Measurements from ENCODE around the gene VAMP7. TPM values are rescaled to one million over a fixed set of nuclear protein-coding genes. Genes with fewer than 3 reads are reported as not detected.

The VAMP7 gene
- total RNA-seq, 1 donor from 2014 or later: 21.4 TPM

DNA sequence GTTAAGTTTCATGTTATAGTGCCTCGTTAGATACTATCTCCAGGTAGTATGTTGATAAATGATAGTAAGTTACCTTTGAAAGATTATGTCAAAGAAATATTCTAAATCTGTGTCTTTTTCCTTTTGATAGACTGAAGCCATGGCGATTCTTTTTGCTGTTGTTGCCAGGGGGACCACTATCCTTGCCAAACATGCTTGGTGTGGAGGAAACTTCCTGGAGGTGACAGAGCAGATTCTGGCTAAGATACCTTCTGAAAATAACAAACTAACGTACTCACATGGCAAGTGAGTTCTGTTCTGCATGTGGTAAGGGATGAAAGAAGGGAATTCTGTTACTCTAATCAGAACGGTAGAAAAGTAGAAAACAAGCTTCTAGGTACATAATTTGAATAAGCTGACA is 8.2 kb downstream of the VAMP7 start:
- DNase-seq: no peak

DNA sequence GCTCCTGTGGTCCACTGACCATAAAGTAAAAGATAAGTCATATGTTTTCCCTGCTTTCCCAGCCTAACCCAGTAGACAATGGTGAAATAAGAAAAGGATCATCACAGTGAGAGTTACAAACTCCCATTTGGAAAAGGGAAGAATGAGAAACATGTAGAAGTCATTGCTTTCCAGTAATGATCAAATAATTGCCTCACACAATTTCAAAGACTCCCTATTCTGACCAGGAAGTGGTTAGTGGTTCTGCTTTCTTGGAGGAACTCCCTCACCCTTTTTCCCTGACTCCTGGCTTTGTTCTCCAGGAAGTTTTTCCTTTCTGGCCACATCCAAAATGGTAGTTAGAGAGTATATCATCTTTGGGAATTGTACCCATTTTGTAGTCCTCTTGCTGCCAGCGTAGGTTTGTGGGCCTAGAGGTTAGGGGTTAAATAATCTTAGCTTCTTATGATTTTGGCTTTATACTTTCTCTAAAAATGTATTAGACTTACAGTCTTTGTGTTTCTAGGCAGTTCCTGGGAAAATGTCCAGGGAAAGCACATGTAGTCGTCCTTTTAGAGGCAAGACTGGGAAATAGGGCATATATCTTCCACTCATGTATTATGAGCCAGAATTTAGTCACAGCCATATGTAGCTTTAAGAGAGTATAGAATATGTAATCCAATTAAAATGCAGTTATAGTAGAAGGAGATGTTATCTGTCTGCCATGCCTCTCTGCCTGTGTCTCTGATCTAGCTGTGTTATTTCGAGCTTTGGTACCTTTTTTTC is 10.5 kb downstream of the VAMP7 start:
- Histone ChIP-seq H3K27me3 (ENCODE audit: low read depth) (no peaks in the 10 kb centered on the region), H3K36me3 (peaks cover 29% of the 10 kb centered on the region)
- intact Hi-C loops (cut with micrococcal nuclease): no loop called here

More for the DNA sequence above, 8.2 kb downstream of the VAMP7 start:
- Histone ChIP-seq H3K9me3 (replicated peaks) (no peaks in the 10 kb centered on the region), H3K27me3 (ENCODE audit: low read depth) (no peaks in the 10 kb centered on the region), H3K4me3 (no peak overlapping the region), H3K27ac (replicated peaks) (no peak overlapping the region), H3K36me3 (peaks cover 9% of the 10 kb centered on the region), H3K4me1 (peaks cover 16% of the 10 kb centered on the region)
- intact Hi-C loops (cut with micrococcal nuclease): no loop called here
- TF ChIP-seq, protein P1, sequence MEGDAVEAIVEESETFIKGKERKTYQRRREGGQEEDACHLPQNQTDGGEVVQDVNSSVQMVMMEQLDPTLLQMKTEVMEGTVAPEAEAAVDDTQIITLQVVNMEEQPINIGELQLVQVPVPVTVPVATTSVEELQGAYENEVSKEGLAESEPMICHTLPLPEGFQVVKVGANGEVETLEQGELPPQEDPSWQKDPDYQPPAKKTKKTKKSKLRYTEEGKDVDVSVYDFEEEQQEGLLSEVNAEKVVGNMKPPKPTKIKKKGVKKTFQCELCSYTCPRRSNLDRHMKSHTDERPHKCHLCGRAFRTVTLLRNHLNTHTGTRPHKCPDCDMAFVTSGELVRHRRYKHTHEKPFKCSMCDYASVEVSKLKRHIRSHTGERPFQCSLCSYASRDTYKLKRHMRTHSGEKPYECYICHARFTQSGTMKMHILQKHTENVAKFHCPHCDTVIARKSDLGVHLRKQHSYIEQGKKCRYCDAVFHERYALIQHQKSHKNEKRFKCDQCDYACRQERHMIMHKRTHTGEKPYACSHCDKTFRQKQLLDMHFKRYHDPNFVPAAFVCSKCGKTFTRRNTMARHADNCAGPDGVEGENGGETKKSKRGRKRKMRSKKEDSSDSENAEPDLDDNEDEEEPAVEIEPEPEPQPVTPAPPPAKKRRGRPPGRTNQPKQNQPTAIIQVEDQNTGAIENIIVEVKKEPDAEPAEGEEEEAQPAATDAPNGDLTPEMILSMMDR (IDR thresholded peaks at IDR 0.05; ENCODE audit: borderline replicate concordance): no peak

GRCh38 chrX:155893521-155893920 is 12.4 kb downstream of the VAMP7 start:
- Histone ChIP-seq H3K4me3 (no peak overlapping the region), H3K27me3 (ENCODE audit: low read depth) (no peaks in the 10 kb centered on the region), H3K36me3 (peaks cover 33% of the 10 kb centered on the region), H3K4me1 (peaks cover 3% of the 10 kb centered on the region), H3K9me3 (replicated peaks) (no peaks in the 10 kb centered on the region), H3K27ac (replicated peaks) (no peak overlapping the region)
- DNase-seq: no peak
- TF ChIP-seq, protein P1 (IDR thresholded peaks at IDR 0.05; ENCODE audit: borderline replicate concordance): no peak
- intact Hi-C loops (cut with micrococcal nuclease): no loop called here

More for the DNA sequence above, 10.5 kb downstream of the VAMP7 start:
- Histone ChIP-seq H3K27ac (replicated peaks) (no peak overlapping the region), H3K4me1 (peaks cover 16% of the 10 kb centered on the region), H3K4me3 (no peak overlapping the region), H3K9me3 (replicated peaks) (no peaks in the 10 kb centered on the region)
- no peak for DNase-seq
- TF ChIP-seq, protein P1 (IDR thresholded peaks at IDR 0.05; ENCODE audit: borderline replicate concordance): no peak

GRCh38 chrX:155896512-155896911 is 15.4 kb downstream of the VAMP7 start:
- H3K36me3 ChIP-seq: peaks cover 61% of the 10 kb centered on the region
- TF ChIP-seq, protein P1 (IDR thresholded peaks at IDR 0.05; ENCODE audit: borderline replicate concordance): no peak
- H3K27me3 ChIP-seq (ENCODE audit: low read depth): no peaks in the 10 kb centered on the region
- no peaks in the 10 kb centered on the region for H3K4me1 ChIP-seq
- peaks cover 9% of the 10 kb centered on the region for H3K9me3 ChIP-seq (replicated peaks)
- DNase-seq: no peak
- intact Hi-C loops (cut with micrococcal nuclease): no loop called here
- H3K27ac ChIP-seq (replicated peaks): no peak overlapping the region
- no peak overlapping the region for H3K4me3 ChIP-seq

GRCh38 chrX:155899366-155899765 is 18.2 kb downstream of the VAMP7 start:
- TF ChIP-seq, protein P1 (IDR thresholded peaks at IDR 0.05; ENCODE audit: borderline replicate concordance): no peak
- H3K9me3 ChIP-seq (replicated peaks): peaks cover 11% of the 10 kb centered on the region

More at GRCh38 chrX:155899366-155899765, 18.2 kb downstream of the VAMP7 start:
- H3K27me3 ChIP-seq (ENCODE audit: low read depth): no peaks in the 10 kb centered on the region
- no peak for DNase-seq
- intact Hi-C loops (cut with micrococcal nuclease): no loop called here
- H3K27ac ChIP-seq (replicated peaks): no peak overlapping the region
- H3K4me3 ChIP-seq: no peak overlapping the region
- H3K4me1 ChIP-seq: no peaks in the 10 kb centered on the region
- peaks cover 54% of the 10 kb centered on the region for H3K36me3 ChIP-seq

Measured in left ventricle myocardium inferior (tissue), 1 donor.